Sigmoid colon (tissue), 4 donors: Measurements from ENCODE around the gene NRTN.

Experiments used
- CTCF ChIP-seq, 4 experiments: fragments of 450-650 bp in 3 of 4; fragments of 200-600 bp in 1 of 4; IDR thresholded peaks; one replicate each; pipeline ENCODE4 v1.5.1; 2016 to 2019; ENCODE audit warnings: antibody characterized with exemption in 4 of 4, mild to moderate bottlenecking in 3 of 4, moderate library complexity in 2 of 4
- EP300 ChIP-seq, 4 donors: sonication (generic); formaldehyde crosslinking; IDR thresholded peaks; one replicate each; pipeline ENCODE4 v1.6.1; 2017; ENCODE audit warnings: antibody characterized with exemption in 4 of 4

GRCh38 chr19:5823579-5824281 lies 18.9 kb downstream of the NRTN start:
- TF ChIP-seq CTCF (IDR thresholded peaks at IDR 0.05) = no peak
- TF ChIP-seq EP300 (IDR thresholded peaks at IDR 0.05) = no peak
